Astrocyte of the cerebellum (primary cell): ENCODE measurements around the gene DYNC1H1.

ENCODE experiments used
- DNase-seq: peaks from one replicate; pipeline ENCODE4 v3.0.0-alpha.2; 2011; ENCODE audit warnings: low read depth
- H3K4me3 ChIP-seq: 2 replicates; pipeline ENCODE4 v1.5.1; 2011; ENCODE audit warnings: mild to moderate bottlenecking, low read depth, low read length, moderate library complexity
- in situ Hi-C: cut with HindIII; loops from 2 replicates; pipeline ENCODE4 v1.10.0; 2017; ENCODE audit warnings: low sequenced_read_pairs
- TF ChIP-seq, protein P1 (sequence below): IDR thresholded peaks from 2 replicates; pipeline ENCODE4 v1.5.1; 2012; ENCODE audit warnings: low read length, low read depth, moderate library complexity, mild to moderate bottlenecking; ENCODE audit errors: missing control alignments

The DYNC1H1 gene

GRCh38 chr14:101920271-101920670 is 44.1 kb upstream of the DYNC1H1 start:
- in situ Hi-C loops: no loop called here
- TF ChIP-seq, protein P1, sequence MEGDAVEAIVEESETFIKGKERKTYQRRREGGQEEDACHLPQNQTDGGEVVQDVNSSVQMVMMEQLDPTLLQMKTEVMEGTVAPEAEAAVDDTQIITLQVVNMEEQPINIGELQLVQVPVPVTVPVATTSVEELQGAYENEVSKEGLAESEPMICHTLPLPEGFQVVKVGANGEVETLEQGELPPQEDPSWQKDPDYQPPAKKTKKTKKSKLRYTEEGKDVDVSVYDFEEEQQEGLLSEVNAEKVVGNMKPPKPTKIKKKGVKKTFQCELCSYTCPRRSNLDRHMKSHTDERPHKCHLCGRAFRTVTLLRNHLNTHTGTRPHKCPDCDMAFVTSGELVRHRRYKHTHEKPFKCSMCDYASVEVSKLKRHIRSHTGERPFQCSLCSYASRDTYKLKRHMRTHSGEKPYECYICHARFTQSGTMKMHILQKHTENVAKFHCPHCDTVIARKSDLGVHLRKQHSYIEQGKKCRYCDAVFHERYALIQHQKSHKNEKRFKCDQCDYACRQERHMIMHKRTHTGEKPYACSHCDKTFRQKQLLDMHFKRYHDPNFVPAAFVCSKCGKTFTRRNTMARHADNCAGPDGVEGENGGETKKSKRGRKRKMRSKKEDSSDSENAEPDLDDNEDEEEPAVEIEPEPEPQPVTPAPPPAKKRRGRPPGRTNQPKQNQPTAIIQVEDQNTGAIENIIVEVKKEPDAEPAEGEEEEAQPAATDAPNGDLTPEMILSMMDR: no peak
- no peak for DNase-seq
- H3K4me3 ChIP-seq: no peak overlapping the region

DNA sequence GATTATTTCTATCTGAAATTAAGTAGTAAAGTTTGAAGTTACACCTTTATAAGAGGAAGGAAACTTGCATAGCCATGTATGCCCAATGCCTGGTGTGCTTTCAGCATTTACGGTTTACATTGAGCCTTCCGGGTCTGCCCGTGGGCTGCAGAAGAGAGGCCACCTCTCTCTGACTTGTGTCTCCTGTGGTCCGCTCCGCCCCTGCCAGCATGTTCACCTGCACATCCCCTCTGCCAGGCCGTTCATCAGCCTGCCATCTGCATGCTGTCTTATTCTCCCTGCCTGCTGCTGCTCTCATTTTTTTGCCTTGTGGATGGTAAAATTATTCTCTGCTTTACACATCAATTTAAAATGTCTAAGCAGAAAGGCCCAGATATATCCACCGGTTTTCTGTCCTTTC is 41.5 kb upstream of the DYNC1H1 start:
- DNase-seq: no peak
- in situ Hi-C loops: no loop called here
- H3K4me3 ChIP-seq: no peak overlapping the region
- TF ChIP-seq, protein P1: no peak

GRCh38 chr14:101925152-101925551 is 39.2 kb upstream of the DYNC1H1 start:
- TF ChIP-seq, protein P1: no peak
- H3K4me3 ChIP-seq: no peak overlapping the region
- in situ Hi-C loops: no loop called here
- no peak for DNase-seq

GRCh38 chr14:101926085-101926484 is 38.3 kb upstream of the DYNC1H1 start:
- in situ Hi-C loops: no loop called here
- no peak overlapping the region for H3K4me3 ChIP-seq
- no peak for DNase-seq
- TF ChIP-seq, protein P1: no peak

DNA sequence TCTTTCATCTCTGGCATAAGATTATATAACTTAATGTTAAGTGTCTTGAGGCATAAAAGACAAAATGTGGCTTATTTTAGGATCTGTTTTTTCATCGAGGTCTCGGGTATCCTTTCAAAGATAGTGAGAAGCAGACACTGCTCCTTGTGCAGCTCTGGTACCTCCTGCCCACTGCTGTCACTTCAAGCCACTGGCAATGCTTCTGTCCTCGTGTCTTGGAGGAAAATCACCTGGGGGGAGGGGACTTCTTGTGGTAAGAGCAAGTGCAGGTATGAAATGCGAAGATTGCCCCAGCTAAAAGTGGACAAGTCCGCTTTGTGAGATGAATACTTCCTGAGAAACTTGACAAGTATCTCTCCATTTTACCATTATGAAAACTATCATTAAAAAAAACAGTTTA is 37.8 kb upstream of the DYNC1H1 start:
- H3K4me3 ChIP-seq: no peak overlapping the region
- TF ChIP-seq, protein P1: no peak
- in situ Hi-C loops: no loop called here
- DNase-seq: no peak

DNA sequence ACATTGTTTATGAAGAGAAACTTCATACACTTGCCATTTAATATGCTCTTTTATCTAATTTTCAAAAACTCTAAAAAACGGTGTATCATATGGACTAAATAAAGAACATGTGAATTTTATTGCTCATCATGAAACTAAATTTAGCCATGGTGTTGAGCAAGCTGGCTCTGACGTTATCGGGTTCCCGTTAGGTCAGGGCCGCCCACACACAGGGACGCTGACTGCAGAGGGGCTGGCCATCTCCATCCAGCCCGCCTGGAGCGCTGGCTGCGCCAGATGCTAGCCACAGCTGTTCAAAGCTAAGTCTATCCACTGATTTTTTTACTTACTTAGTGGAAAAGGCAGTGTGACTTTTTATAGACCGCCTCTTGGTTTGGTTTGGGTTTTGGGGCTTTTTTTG is 36.5 kb upstream of the DYNC1H1 start:
- no peak overlapping the region for H3K4me3 ChIP-seq
- TF ChIP-seq, protein P1: no peak
- in situ Hi-C loops: no loop called here
- peak; percentile 32 for DNase-seq

DNA sequence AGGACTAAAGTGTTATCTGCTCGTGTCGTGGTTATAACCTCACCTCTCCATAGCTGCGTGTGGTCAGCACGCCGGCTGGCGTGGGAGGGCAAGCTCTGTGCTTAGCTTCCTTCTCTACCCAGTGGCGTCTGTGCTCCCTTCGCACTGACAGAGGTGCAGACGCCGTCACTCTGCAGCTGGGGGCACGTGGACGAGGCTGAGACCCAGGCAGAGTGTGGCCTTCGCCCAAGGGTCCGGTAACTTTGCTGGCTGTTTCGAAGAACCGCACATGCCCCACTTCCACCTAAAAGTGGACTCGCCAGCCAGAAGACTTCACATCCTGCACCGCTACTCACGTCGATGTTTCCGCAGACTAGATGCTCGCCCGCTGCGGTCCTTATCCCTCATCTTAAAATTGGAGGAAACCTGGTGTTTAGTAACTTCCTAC is 35.9 kb upstream of the DYNC1H1 start:
- TF ChIP-seq, protein P1: no peak
- in situ Hi-C loops: no loop called here
- no peak overlapping the region for H3K4me3 ChIP-seq
- DNase-seq: no peak
